ENCODE measurements around the gene CLIP1.

GRCh38 chr12:122308811-122309210, 113.7 kb downstream of the CLIP1 start:
- TF ChIP-seq CTCF (IDR thresholded peaks at IDR 0.05; ENCODE audit: insufficient read depth, low read length): no peak
- no peak for TF ChIP-seq REST (IDR thresholded peaks at IDR 0.05; ENCODE audit: insufficient replicate concordance, low read depth)
- no peak for TF ChIP-seq POLR2AphosphoS5 (IDR thresholded peaks at IDR 0.05; ENCODE audit: low read depth)
- no peak for TF ChIP-seq SPI1 (IDR thresholded peaks at IDR 0.05; ENCODE audit: borderline replicate concordance, low read depth)
- no peak for TF ChIP-seq GABPA (IDR thresholded peaks at IDR 0.05; ENCODE audit: low read depth)
